ENCODE measurements around the gene TPI1. TPM values are rescaled to one million over a fixed set of nuclear protein-coding genes. Genes with fewer than 3 reads are reported as not detected.

The TPI1 gene
- total RNA-seq, 4 donors from 2014 or later: 189 to 346 (median 282) TPM

DNA sequence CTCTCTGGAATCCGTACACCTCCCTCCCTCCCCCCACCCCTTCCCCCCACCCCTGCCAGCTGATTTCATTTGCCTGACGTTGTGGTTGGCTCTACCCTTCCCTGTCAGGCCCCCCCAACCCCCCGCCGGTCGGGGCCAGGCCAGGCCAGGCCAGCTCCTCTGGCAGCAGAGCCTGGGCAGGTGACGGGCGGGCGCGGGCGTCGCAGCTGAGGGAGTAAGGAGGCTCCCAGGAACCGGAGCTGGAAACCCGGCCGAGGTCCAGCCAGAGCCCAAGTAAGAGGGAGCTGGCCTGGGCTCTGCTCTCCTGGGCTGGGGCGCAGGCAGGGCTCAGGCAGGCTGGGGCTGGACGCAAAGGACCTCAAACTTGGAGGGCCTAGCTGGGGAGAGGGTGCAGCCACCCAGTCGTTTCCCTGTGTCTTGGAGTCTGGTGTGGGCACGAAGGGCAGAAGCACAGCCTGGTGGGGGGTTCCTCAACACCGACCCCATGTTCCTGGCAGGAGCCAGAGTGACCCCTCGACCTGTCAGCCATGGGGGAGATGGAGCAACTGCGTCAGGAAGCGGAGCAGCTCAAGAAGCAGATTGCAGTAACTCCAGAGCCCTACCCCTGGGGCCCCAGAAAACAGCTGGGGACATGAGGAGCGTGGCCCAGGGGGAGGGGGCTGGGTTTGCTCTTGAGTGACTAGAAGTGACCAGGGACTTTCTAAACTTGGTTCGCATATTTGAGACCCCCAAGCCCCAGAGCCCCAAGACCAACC lies 26.4 kb upstream of the TPI1 start, which contains the start of gene GNB3:
TSS of gene GNB3 (plus strand) at position 165 of the 755 bp plus-strand sequence. CDS start at position 528, 363 bp downstream.
- Histone ChIP-seq H3K27me3 (no peaks in the 10 kb centered on the region), H3K4me3 (no peak within 1 kb of the TSS), H3K36me3 (peaks cover 0 to 96% (median 0%) of the 10 kb centered on the region in 3 donors), H3K9me3 (no peaks in the 10 kb centered on the region), H3K4me1 (no peaks in the 10 kb centered on the region), H3K27ac (no peak within 1 kb of the TSS)
- no peak for TF ChIP-seq EP300 (IDR thresholded peaks at IDR 0.05)
- TF ChIP-seq, protein P1, sequence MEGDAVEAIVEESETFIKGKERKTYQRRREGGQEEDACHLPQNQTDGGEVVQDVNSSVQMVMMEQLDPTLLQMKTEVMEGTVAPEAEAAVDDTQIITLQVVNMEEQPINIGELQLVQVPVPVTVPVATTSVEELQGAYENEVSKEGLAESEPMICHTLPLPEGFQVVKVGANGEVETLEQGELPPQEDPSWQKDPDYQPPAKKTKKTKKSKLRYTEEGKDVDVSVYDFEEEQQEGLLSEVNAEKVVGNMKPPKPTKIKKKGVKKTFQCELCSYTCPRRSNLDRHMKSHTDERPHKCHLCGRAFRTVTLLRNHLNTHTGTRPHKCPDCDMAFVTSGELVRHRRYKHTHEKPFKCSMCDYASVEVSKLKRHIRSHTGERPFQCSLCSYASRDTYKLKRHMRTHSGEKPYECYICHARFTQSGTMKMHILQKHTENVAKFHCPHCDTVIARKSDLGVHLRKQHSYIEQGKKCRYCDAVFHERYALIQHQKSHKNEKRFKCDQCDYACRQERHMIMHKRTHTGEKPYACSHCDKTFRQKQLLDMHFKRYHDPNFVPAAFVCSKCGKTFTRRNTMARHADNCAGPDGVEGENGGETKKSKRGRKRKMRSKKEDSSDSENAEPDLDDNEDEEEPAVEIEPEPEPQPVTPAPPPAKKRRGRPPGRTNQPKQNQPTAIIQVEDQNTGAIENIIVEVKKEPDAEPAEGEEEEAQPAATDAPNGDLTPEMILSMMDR (IDR thresholded peaks at IDR 0.05): no peak
- no peak for TF ChIP-seq POLR2A (IDR thresholded peaks at IDR 0.05)
- WGBS, 2 donors: 71 to 73% methylated on average over 16 to 24 of the region's 24 CpGs
- no peak for DNase-seq (ENCODE audit: low spot score in 2 of 2)

DNA sequence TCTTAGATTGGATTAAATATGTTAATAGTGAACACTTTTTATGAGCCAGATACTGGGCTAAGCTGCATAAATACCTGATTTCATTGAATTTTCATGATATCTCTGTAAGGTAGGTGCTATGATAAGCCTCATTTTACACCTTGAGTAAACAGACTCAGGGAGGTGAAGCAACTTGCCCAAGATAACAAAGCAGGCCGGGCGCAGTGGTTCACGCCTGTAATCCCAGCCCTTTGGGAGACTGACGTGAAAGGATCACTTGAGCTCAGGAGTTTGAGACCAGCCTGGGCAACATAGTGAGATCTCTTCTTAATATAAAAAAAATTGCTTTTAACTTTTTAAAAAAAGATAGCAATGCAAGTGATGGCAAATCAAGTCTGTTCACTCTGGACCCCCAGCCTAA lies 25.3 kb upstream of the TPI1 start:
- H3K27me3 ChIP-seq: no peaks in the 10 kb centered on the region
- H3K27ac ChIP-seq: no peak overlapping the region
- no peak for TF ChIP-seq EP300 (IDR thresholded peaks at IDR 0.05)
- no peak for TF ChIP-seq POLR2A (IDR thresholded peaks at IDR 0.05)
- TF ChIP-seq, protein P1 (IDR thresholded peaks at IDR 0.05): no peak
- WGBS, 2 donors: 86 to 90% methylated on average over 4 of the region's 4 CpGs
- no peaks in the 10 kb centered on the region for H3K4me1 ChIP-seq
- no peak overlapping the region for H3K4me3 ChIP-seq
- H3K9me3 ChIP-seq: no peaks in the 10 kb centered on the region
- peaks cover 0 to 98% (median 0%) of the 10 kb centered on the region in 3 donors for H3K36me3 ChIP-seq
- DNase-seq (ENCODE audit: low spot score in 2 of 2): no peak

DNA sequence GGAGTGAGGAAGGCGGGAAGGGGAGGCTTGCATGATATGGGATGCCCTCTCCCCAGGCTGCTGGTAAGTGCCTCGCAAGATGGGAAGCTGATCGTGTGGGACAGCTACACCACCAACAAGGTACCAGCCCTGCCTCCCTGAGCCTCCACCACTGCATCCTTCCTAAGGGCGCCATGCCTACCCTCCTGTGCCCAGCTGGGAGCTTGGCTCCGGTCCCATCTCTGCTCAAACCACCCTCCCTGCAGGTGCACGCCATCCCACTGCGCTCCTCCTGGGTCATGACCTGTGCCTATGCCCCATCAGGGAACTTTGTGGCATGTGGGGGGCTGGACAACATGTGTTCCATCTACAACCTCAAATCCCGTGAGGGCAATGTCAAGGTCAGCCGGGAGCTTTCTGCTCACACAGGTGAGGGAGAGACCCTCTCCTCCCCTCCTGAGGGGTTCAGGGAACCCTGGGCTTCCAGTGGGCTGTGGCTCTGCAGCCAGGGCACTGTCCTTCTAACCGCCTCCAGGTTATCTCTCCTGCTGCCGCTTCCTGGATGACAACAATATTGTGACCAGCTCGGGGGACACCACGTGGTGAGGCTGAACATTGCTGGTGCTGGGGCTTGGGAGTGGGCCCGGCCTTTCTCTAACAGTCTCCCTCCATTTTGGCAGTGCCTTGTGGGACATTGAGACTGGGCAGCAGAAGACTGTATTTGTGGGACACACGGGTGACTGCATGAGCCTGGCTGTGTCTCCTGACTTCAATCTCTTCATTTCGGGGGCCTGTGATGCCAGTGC lies 24.0 kb upstream of the TPI1 start:
- DNase-seq (ENCODE audit: low spot score in 2 of 2): no peak
- Histone ChIP-seq H3K4me3 (no peak overlapping the region), H3K9me3 (no peaks in the 10 kb centered on the region), H3K36me3 (peaks cover 0 to 97% (median 0%) of the 10 kb centered on the region in 3 donors), H3K27me3 (no peaks in the 10 kb centered on the region), H3K27ac (no peak overlapping the region), H3K4me1 (no peaks in the 10 kb centered on the region)
- no peak for TF ChIP-seq POLR2A (IDR thresholded peaks at IDR 0.05)
- no peak for TF ChIP-seq EP300 (IDR thresholded peaks at IDR 0.05)
- TF ChIP-seq, protein P1 (IDR thresholded peaks at IDR 0.05): no peak
- 58 to 78% methylated on average over 9 to 15 of the region's 16 CpGs for WGBS, 2 donors

DNA sequence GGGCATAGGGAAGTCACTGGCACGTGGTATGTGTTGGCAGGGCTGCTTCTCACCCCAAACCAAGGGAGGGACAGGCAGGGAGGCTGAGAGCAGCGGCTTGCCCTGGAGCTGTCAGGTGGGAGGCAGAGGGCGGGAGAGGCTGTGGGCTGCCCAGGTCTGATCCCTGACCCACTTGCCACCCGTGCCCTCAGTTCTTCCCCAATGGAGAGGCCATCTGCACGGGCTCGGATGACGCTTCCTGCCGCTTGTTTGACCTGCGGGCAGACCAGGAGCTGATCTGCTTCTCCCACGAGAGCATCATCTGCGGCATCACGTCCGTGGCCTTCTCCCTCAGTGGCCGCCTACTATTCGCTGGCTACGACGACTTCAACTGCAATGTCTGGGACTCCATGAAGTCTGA lies 21.9 kb upstream of the TPI1 start:
- Histone ChIP-seq H3K9me3 (no peaks in the 10 kb centered on the region), H3K27ac (no peak overlapping the region), H3K36me3 (peaks cover 0 to 87% (median 0%) of the 10 kb centered on the region in 3 donors), H3K27me3 (no peaks in the 10 kb centered on the region), H3K4me3 (no peak overlapping the region), H3K4me1 (no peaks in the 10 kb centered on the region)
- 87 to 88% methylated on average over 17 of the region's 17 CpGs for WGBS, 2 donors
- TF ChIP-seq EP300 (IDR thresholded peaks at IDR 0.05): no peak
- no peak for TF ChIP-seq POLR2A (IDR thresholded peaks at IDR 0.05)
- TF ChIP-seq, protein P1 (IDR thresholded peaks at IDR 0.05): no peak
- DNase-seq (ENCODE audit: low spot score in 2 of 2): no peak
